ENCODE measurements around the gene CCL19. TPM values are rescaled to one million over a fixed set of nuclear protein-coding genes. Genes with fewer than 3 reads are reported as not detected.

Gene CCL19
- total RNA-seq (2022; extraction: Qiagen RNA extraction; ENCODE audit: low read depth), result not detected in 5 replicates

GRCh38 chr9:34690983-34691935 is at the start of gene CCL19:
CCL19 (minus strand) TSS chr9:34691276; CDS start chr9:34691139, 137 bp downstream.

GRCh38 chr9:34710023-34710422 is 18.9 kb upstream of the CCL19 start, which contains the start of gene CCL21:
CCL21 (minus strand) TSS chr9:34710136; CDS start chr9:34710066, 70 bp downstream.

GRCh38 chr9:34662526-34663302 is 28.4 kb downstream of the CCL19 start, which contains the start of gene CCL27:
CCL27 (minus strand) TSS chr9:34662657; CDS start chr9:34662633, 24 bp downstream.

GRCh38 chr9:34651876-34652601 is 39.0 kb downstream of the CCL19 start, which contains the start of gene IL11RA:
IL11RA (plus strand) TSS chr9:34652185; CDS start chr9:34655218, 3,033 bp downstream.

GRCh38 chr9:34646211-34647083 is 44.6 kb downstream of the CCL19 start, which contains the start of gene GALT:
GALT (plus strand) TSS chr9:34646675; CDS start chr9:34646705, 30 bp downstream.

Other genes with a start within 250 kb of the CCL19 start
- 14.5 to 19.1 TPM (median 18.6 TPM) in 5 replicates for gene FAM219A, start 232.7 kb downstream of the CCL19 start, total RNA-seq (2022; extraction: Qiagen RNA extraction; ENCODE audit: low read depth)
- 0.12 to 0.42 TPM (median 0.15 TPM) in 5 replicates for gene DNAI1, start 232.5 kb downstream of the CCL19 start, total RNA-seq (2022; extraction: Qiagen RNA extraction; ENCODE audit: low read depth)
- gene ENHO, start 168.3 kb downstream of the CCL19 start, total RNA-seq (2022; extraction: Qiagen RNA extraction; ENCODE audit: low read depth), result 0.66 to 2.6 TPM (median 1.9 TPM) in 5 replicates
- gene CNTFR, start 101.6 kb downstream of the CCL19 start, total RNA-seq (2022; extraction: Qiagen RNA extraction; ENCODE audit: low read depth), result 0.08 to 0.22 TPM (median 0.14 TPM) in 3 of 5 replicates, not detected in the others
- 37.8 to 51.7 TPM (median 46.0 TPM) in 5 replicates for gene RPP25L, start 79.2 kb downstream of the CCL19 start, total RNA-seq (2022; extraction: Qiagen RNA extraction; ENCODE audit: low read depth)
- 102 to 123 TPM (median 108 TPM) in 5 replicates for gene DCTN3, start 70.8 kb downstream of the CCL19 start, total RNA-seq (2022; extraction: Qiagen RNA extraction; ENCODE audit: low read depth)
- 0.07 to 0.17 TPM (median 0.13 TPM) in 3 of 5 replicates, not detected in the others for gene ARID3C, start 62.2 kb downstream of the CCL19 start, total RNA-seq (2022; extraction: Qiagen RNA extraction; ENCODE audit: low read depth)
- 163 to 210 TPM (median 202 TPM) in 5 replicates for gene SIGMAR1, start 53.5 kb downstream of the CCL19 start, total RNA-seq (2022; extraction: Qiagen RNA extraction; ENCODE audit: low read depth)
- gene GALT, start 44.6 kb downstream of the CCL19 start, total RNA-seq (2022; extraction: Qiagen RNA extraction; ENCODE audit: low read depth), result 15.5 to 21.5 TPM (median 19.6 TPM) in 5 replicates
- gene IL11RA, start 39.1 kb downstream of the CCL19 start, total RNA-seq (2022; extraction: Qiagen RNA extraction; ENCODE audit: low read depth), result 3.2 to 7.1 TPM (median 6.1 TPM) in 5 replicates
- gene CCL27, start 28.6 kb downstream of the CCL19 start, total RNA-seq (2022; extraction: Qiagen RNA extraction; ENCODE audit: low read depth), result 0.22 to 0.41 TPM (median 0.23 TPM) in 3 of 5 replicates, not detected in the others
- not detected in 5 replicates for gene CCL21, start 18.9 kb upstream of the CCL19 start, total RNA-seq (2022; extraction: Qiagen RNA extraction; ENCODE audit: low read depth)